Effector CD8-positive, alpha-beta T cell (primary cell): ENCODE measurements around the gene CARD11.
"Not testable (repeated sequence)": the region's sequence is repeated elsewhere in the genome, so short reads cannot be mapped to it uniquely, and the experiment has no call there.

Experiments
- DNase-seq: peaks from one replicate; lab custom pipeline; 2025; lab: John Stamatoyannopoulos, UW

The CARD11 gene

GRCh38 chr7:3064067-3064466, 20.4 kb upstream of the CARD11 start:
- DNase-seq: no peak

GRCh38 chr7:3063016-3063753, 19.5 kb upstream of the CARD11 start:
- peak; percentile 24 for DNase-seq

- no peak for DNase-seq
These were observed 13.4 kb upstream of the CARD11 start for GRCh38 chr7:3057066-3057420.

- DNase-seq: no peak
These were observed 12.8 kb upstream of the CARD11 start for GRCh38 chr7:3056234-3057065.

GRCh38 chr7:3055626-3056025, 12.0 kb upstream of the CARD11 start:
- DNase-seq: no peak

GRCh38 chr7:3042861-3043489, 692 bp downstream of the CARD11 start:
- DNase-seq: peak; percentile 48

- DNase-seq: no peak
These were observed 1.5 kb downstream of the CARD11 start for GRCh38 chr7:3041986-3042675.

- no peak for DNase-seq
These were observed 3.9 kb downstream of the CARD11 start for GRCh38 chr7:3039787-3040186.

- DNase-seq: not testable (repeated sequence)
These were observed 5.7 kb downstream of the CARD11 start for GRCh38 chr7:3038011-3038410.

- DNase-seq: no peak
These were observed 6.4 kb downstream of the CARD11 start for GRCh38 chr7:3037259-3037658.

GRCh38 chr7:3034591-3035150, 9.0 kb downstream of the CARD11 start:
- DNase-seq: no peak

GRCh38 chr7:3033581-3033980, 10.1 kb downstream of the CARD11 start:
- no peak for DNase-seq

GRCh38 chr7:3033136-3033535, 10.5 kb downstream of the CARD11 start:
- DNase-seq: no peak

- DNase-seq: no peak
These were observed 11.4 kb downstream of the CARD11 start for GRCh38 chr7:3032256-3032655.

- DNase-seq: no peak
These were observed 14.5 kb downstream of the CARD11 start for GRCh38 chr7:3029138-3029537.

GRCh38 chr7:3028758-3029093, 14.9 kb downstream of the CARD11 start:
- no peak for DNase-seq

GRCh38 chr7:3028071-3028757, 15.5 kb downstream of the CARD11 start:
- no peak for DNase-seq

GRCh38 chr7:3027005-3027845, 16.4 kb downstream of the CARD11 start:
- DNase-seq: no peak

- DNase-seq: no peak
These were observed 18.1 kb downstream of the CARD11 start for GRCh38 chr7:3025616-3026015.

GRCh38 chr7:3021825-3022224, 21.8 kb downstream of the CARD11 start:
- no peak for DNase-seq

GRCh38 chr7:3021224-3021623, 22.4 kb downstream of the CARD11 start:
- not testable (repeated sequence) for DNase-seq
